ENCODE data around the gene URB1.
"Not testable (repeated sequence)": the region's sequence is repeated elsewhere in the genome, so short reads cannot be mapped to it uniquely, and the experiment has no call there.

Gene URB1

GRCh38 chr21:32411350-32412161 is 18.7 kb upstream of the URB1 start:
- DNase-seq: peak; percentile 94

- no peak for DNase-seq
These were observed 18.1 kb upstream of the URB1 start for GRCh38 chr21:32410916-32411315.

- DNase-seq: no peak
These were observed 17.5 kb upstream of the URB1 start for GRCh38 chr21:32410291-32410690.

GRCh38 chr21:32406405-32406804 is 13.6 kb upstream of the URB1 start:
- no peak for DNase-seq

- DNase-seq: peak; percentile 93
These were observed 10.5 kb upstream of the URB1 start for GRCh38 chr21:32403201-32403777.

- DNase-seq: no peak
These were observed 827 bp upstream of the URB1 start for GRCh38 chr21:32393677-32394001.

GRCh38 chr21:32392299-32392879 is 423 bp downstream of the URB1 start:
- DNase-seq: peak; percentile 60

- no peak for DNase-seq
These were observed 1.1 kb downstream of the URB1 start for GRCh38 chr21:32391755-32392154.

- DNase-seq: not testable (repeated sequence)
These were observed 2.1 kb downstream of the URB1 start for GRCh38 chr21:32390537-32391224.

GRCh38 chr21:32389337-32390015 is 3.3 kb downstream of the URB1 start:
- no peak for DNase-seq

- DNase-seq: no peak
These were observed 4.5 kb downstream of the URB1 start for GRCh38 chr21:32388306-32388705.

- DNase-seq: no peak
These were observed 5.7 kb downstream of the URB1 start for GRCh38 chr21:32387151-32387550.

- no peak for DNase-seq
These were observed 6.5 kb downstream of the URB1 start for GRCh38 chr21:32386195-32386870.

GRCh38 chr21:32383812-32384211 is 9.0 kb downstream of the URB1 start:
- peak; percentile 16 for DNase-seq

GRCh38 chr21:32382108-32382644 is 10.6 kb downstream of the URB1 start:
- no peak for DNase-seq

GRCh38 chr21:32381571-32381970 is 11.2 kb downstream of the URB1 start:
- no peak for DNase-seq

GRCh38 chr21:32380940-32381339 is 11.9 kb downstream of the URB1 start:
- DNase-seq: no peak

- DNase-seq: no peak
These were observed 13.9 kb downstream of the URB1 start for GRCh38 chr21:32378956-32379355.

GRCh38 chr21:32377991-32378390 is 14.8 kb downstream of the URB1 start:
- no peak for DNase-seq

GRCh38 chr21:32377506-32377905 is 15.3 kb downstream of the URB1 start:
- no peak for DNase-seq

GRCh38 chr21:32372755-32373154 is 20.1 kb downstream of the URB1 start:
- DNase-seq: no peak

- no peak for DNase-seq
These were observed 20.9 kb downstream of the URB1 start for GRCh38 chr21:32371913-32372314.

Measured in hematopoietic multipotent progenitor cell treated with erythropoietin and hydrocortisone succinate and interleukin-3 and kit ligand, for 6 days (in vitro differentiated cells).